Body of pancreas (tissue), 4 donors: Measurements from ENCODE around the gene FAS.

Experiments used
- CTCF ChIP-seq, 7 experiments: fragments of 450-650 bp in 4 of 7; fragments of 200-600 bp in 3 of 7; sonication (generic) in 3 of 7; IDR thresholded peaks; one replicate each; pipeline ENCODE4 v1.5.1; 2016 to 2019; ENCODE audit warnings: antibody characterized with exemption in 7 of 7
- POLR2A ChIP-seq, 3 donors: fragments of 450-650 bp; IDR thresholded peaks; one replicate each; pipeline ENCODE4 v1.6.1; 2016; ENCODE audit warnings: antibody characterized with exemption in 3 of 3, mild to moderate bottlenecking in 2 of 3

- TF ChIP-seq CTCF (IDR thresholded peaks at IDR 0.05) (peak in 2 of 7 experiments; percentile 8 to 15), POLR2A (IDR thresholded peaks at IDR 0.05) (peak in 1 of 3 donors; percentile 28)
Measured at GRCh38 chr10:88991161-88991898, 732 bp downstream of the FAS start.
